K562 (cell line): Measurements from ENCODE around the gene UQCC2. TPM values are rescaled to one million over a fixed set of nuclear protein-coding genes. Genes with fewer than 3 reads are reported as not detected.

Experiments used
- CREB1 ChIP-seq, 2 experiments: sonication (generic) in 1 of 2; formaldehyde crosslinking in 1 of 2; IDR thresholded peaks; 2 replicates each; pipeline versions ENCODE4 v1.6.1 to v1.8.0; 2012 to 2022; ENCODE audit warnings: inconsistent platforms in 1 of 2, mild to moderate bottlenecking in 1 of 2, missing genetic modification reagents in 1 of 2, moderate library complexity in 1 of 2
- MED1 ChIP-seq: sonication (generic); formaldehyde crosslinking; IDR thresholded peaks from 2 replicates; pipeline ENCODE4 v1.8.1; 2023; ENCODE audit warnings: missing genetic modification reagents, borderline replicate concordance
- MEIS2 ChIP-seq: fragments of 450-650 bp; IDR thresholded peaks from 2 replicates; pipeline ENCODE4 v1.6.1; 2014; ENCODE audit warnings: mild to moderate bottlenecking; ENCODE audit not compliant: partially characterized antibody
- RBM22 ChIP-seq: fragments of 200-400 bp; formaldehyde crosslinking; IDR thresholded peaks from 2 replicates; pipeline ENCODE4 v1.6.1; 2018; ENCODE audit warnings: low read length, low read depth; ENCODE audit not compliant: poor library complexity, severe bottlenecking
- RBM25 ChIP-seq: fragments of 200-400 bp; formaldehyde crosslinking; IDR thresholded peaks from 2 replicates; pipeline ENCODE4 v1.6.1; 2018; ENCODE audit warnings: low read length, low read depth, moderate library complexity; ENCODE audit not compliant: severe bottlenecking
- TOE1 ChIP-seq, 2 experiments: fragments of 450-650 bp in 1 of 2; sonication (generic) in 1 of 2; formaldehyde crosslinking in 1 of 2; IDR thresholded peaks; 2 replicates each; pipeline versions ENCODE4 v1.7.1 to v1.8.0; 2016 to 2022; ENCODE audit warnings: borderline replicate concordance in 2 of 2, mild to moderate bottlenecking in 2 of 2, antibody characterized with exemption in 1 of 2, inconsistent platforms in 1 of 2, low read depth in 1 of 2, missing genetic modification reagents in 1 of 2, moderate library complexity in 1 of 2
- WHSC1 ChIP-seq: IDR thresholded peaks from one replicate; pipeline ENCODE4 v1.6.1; 2012; ENCODE audit warnings: low read length, control low read depth, inconsistent platforms
- ZNF280B ChIP-seq: fragments of 250-450 bp; sonication (Bioruptor Pico); IDR thresholded peaks from 2 replicates; pipeline ENCODE4 v1.5.1; 2021; ENCODE audit warnings: mild to moderate bottlenecking
- ZNF407 ChIP-seq: fragments of 450-650 bp; IDR thresholded peaks from 2 replicates; pipeline ENCODE4 v1.6.1; 2016; ENCODE audit warnings: low read depth
- polyA plus RNA-seq, 8 experiments: library from polyadenylated mRNA; depleted of rRNA in 4 of 8; stranded (reverse) in 5 of 8; unstranded in 3 of 8; fragments of >200 nt; fragmentation: Nextera tagmentation in 2 of 8; fragmentation: Illumina TruSeq in 1 of 8; extraction: Ambion mirVana in 2 of 8; extraction: Trizol in 1 of 8; gene quantifications; 2 replicates each; pipeline versions ENCODE4 v1.2.1 to v1.2.3, GENCODE V29; 2011 to 2014; ENCODE audit warnings: inconsistent platforms in 1 of 8, missing spikeins in 1 of 8
- total RNA-seq, 7 experiments: library from RNA; depleted of rRNA in 6 of 7; stranded (reverse); fragments of >200 nt in 6 of 7; fragmentation: Illumina TruSeq in 2 of 7; extraction: Trizol in 2 of 7; gene quantifications; 2 replicates each; pipeline versions ENCODE4 v1.2.1 to v1.2.3, GENCODE V29; 2011 to 2021; ENCODE audit warnings: low replicate concordance in 1 of 7

UQCC2 gene
- total and polyA plus RNA-seq, 9 of the 15 experiments (the other 6 are each of a cell fraction or from before 2014, with no cell fraction given), result 58.5 to 927 (median 158) TPM

GRCh38 chr6:33735216-33735615 lies 23.7 kb upstream of the UQCC2 start (continued):
- no peak for TF ChIP-seq CREB1 (IDR thresholded peaks at IDR 0.05)
- TF ChIP-seq CREB1 (CRISPR knock-in tag; IDR thresholded peaks at IDR 0.05), result no peak
- TF ChIP-seq RBM22, result no peak
- no peak for TF ChIP-seq MED1 (CRISPR knock-in tag)
- no peak for TF ChIP-seq RBM25
- no peak for TF ChIP-seq MEIS2
- no peak for TF ChIP-seq ZNF280B (CRISPR knock-in tag)
- no peak for TF ChIP-seq TOE1 (IDR thresholded peaks at IDR 0.05; ENCODE audit: borderline replicate concordance)
- TF ChIP-seq TOE1 (CRISPR knock-in tag; IDR thresholded peaks at IDR 0.05; ENCODE audit: borderline replicate concordance, low read depth), result no peak
- no peak for TF ChIP-seq ZNF407
- TF ChIP-seq WHSC1, result no peak
- TF ChIP-seq, all 486 proteins: peak for 0
